GM19043 (cell line): ENCODE measurements around the gene LIAS.
A peak's percentile ranks its signal among the peaks of the same experiment; 100 is the strongest.
"Not testable (repeated sequence)": the region's sequence is repeated elsewhere in the genome, so short reads cannot be mapped to it uniquely, and the experiment has no call there.

Source experiments
- ATAC-seq: cut with Tn5 transposase; IDR thresholded peaks from one replicate; pipeline ENCODE4 v1.9.1; 2021; ENCODE audit warnings: low read depth; ENCODE audit not compliant: unreplicated experiment

Gene LIAS

DNA sequence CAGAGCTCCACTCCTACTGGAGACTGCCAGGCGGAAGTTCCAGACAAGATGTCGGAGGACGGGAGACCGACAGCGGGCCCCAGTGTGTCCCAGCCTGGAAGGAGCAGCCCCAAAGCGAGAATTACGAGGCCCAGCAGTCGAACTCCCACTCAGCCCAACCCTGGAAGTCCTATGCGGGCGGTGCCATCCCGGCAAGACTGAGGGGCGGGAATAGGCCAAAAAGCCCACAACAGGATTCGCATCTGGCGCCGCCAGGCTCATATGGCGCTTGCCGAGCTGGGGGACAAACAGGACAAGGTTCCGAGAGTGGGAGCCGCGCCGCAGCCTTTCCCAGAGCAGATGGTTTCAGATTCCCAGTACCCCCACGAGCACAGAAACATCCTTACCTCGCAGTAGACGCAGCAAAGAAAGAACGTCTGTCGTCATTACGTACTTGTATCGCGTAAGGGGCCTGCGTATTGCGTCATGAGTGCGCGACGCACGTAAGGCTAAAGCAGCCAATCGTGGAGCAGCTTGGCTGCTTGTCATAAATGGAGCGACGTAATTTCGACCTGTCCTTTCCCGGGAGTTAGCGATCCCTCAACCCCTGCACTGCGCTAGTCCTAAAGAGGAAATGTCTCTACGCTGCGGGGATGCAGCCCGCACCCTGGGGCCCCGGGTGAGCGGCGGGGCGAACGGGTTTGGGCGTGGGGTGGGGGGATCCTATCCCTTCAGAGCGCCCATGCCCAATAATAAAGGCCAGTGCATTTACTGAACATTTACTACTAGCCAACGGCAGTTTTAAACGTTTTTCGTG, at the start of gene LIAS, which contains the start of gene RPL9:
LIAS (plus strand) TSS at position 552 of the 796 bp plus-strand sequence; CDS start at position 614, 62 bp downstream.
RPL9 (minus strand) TSS at position 418 of the 796 bp plus-strand sequence. CDS start 483 bp downstream, outside the sequence.
- peak; percentile 77 for ATAC-seq

DNA sequence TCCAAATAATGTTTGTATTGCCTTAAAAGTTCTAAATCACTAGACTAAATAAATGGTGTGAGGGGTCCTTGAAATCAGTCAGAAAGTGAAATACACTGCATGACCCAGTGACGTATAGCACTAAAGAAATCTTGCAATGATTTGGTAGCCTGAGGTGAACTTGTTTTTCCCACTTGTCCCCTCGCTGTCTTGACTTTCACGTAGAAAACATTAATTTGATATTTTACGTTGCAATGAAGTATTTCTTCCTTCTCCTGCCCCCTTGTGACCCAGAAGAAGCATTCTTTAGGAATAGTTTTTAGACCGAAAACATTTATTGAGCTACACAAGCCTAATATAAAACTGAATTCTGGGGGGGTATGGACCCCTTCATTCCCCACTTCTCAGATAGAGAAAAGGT, 48.4 kb upstream of the LIAS start:
- ATAC-seq = no peak

DNA sequence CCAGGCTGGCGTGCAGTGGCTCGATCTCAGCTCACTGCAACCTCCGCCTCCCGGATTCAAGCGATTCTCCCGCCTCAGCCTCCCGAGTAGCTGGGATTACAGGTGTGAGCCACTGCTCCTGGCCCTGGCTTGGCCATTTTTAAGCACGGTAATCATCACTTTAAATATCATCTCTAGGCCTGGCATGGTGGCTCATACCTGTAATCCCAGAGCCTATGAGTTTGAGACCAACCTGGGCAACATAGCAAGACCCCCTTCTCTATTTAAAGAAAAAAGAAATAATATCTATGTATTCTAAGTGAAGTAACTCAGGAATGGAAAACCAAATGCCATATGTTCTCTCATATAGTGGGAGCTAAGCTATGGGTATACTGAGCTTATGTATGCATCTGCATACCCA, 47.3 kb upstream of the LIAS start:
- ATAC-seq = not testable (repeated sequence)

DNA sequence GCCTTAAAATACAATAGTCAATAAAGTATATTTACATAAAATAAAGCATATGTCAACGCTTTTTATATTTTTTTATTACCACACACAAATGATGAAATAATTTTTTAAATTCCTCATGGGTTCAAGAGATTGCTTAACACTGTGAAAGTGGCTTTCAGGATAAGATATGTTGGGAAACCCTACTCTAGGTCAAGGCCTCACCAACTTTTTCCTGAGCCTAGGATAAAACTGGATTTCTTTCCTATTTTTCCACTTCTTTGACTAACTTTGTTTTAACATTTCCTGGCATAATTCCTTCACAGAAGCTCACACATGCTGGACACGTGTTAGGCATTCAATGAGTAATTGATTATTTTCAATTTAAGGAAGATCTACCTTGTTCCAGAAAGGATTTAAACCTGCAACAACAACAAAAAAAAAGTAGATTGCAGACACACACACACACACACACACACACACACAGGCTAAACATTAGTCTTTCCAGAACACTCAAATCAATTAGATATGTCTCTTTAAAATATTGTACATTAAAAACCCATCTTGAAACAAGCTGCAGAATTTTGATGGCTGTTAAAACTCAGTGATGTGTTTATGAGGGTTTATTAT, 43.1 kb upstream of the LIAS start:
- no peak for ATAC-seq

DNA sequence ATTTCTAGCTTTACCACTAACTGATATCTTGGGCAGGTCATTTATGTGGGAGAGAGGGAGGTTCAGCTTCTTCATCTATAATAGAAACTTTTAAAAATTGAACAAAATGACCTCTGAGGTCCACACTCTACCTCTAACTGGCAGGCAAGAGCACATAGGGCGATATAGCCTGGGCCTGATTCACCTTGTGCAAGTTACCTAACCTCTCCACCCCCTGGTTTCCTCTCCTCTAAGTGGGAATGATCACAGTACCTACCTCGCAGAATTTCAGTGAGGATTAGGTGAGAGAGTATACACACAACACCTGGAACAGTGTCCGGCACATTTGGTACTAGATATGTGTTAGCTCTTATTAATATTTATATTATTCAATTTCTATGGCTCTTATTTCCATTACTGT, 36.6 kb upstream of the LIAS start:
- ATAC-seq = no peak

DNA sequence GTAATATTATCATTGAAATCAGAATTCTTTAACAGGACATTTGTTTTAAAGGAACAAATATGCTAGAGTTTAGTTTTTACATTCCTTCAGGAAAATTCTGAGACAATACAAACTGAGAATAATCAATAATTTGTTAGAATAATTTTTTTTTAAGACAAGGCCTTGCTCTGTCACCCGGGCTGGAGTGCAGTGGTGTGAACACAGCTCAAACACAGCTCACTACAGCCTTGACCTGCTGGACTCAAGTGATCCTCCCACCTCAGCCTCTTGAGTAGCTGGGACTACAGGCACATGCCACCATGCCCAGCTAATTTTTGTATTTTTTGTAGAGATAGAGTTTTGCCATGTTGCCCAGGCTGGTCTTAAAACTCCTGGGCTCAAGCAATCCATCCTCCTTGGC, 33.6 kb upstream of the LIAS start:
- ATAC-seq = not testable (repeated sequence)

DNA sequence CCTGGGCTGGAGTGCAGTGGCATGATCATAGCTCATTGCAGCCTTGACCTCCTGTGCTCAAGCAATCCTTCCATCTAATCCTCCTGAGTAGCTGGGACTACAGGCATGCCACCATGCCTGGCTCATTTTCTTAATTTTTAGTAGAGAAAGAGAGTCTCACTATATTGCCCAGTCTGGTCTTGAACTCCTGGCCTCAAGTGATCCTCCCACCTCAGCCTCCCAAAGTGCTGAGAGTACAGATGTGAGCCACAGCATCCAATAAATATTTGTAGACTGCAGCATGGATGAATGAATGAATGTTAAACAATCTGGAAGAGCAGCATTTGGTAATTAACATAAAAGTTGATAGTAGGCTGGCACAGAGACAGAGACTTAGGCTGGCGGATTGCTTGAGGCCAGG, 32.1 kb upstream of the LIAS start:
- ATAC-seq = no peak

DNA sequence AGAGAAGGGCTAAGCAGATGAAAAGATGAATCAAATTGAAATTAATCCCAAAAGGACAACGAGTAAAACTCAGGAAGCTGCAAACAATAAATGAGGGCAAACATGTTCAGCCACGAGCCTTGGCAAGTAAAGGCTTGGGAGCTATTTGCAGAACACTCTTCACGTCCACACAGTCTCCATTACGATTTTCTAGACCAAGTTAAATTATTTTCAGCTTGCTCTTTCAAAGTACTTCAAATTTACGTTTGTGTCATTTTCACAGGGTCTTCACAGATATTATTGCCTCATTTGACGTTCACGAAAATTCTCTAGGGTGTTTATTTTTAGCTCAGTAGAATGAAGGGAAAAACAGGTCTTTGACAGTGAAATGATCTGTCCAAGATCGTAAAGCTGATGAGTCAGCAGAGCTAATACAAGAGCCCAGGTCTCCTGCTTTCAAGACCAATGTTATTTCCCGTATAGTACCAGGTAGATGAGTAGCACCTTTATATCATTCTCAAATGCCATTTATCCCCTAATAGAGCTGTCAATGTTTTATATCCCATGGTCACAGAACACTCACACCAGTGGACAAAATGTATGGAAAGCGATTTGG, 31.2 kb upstream of the LIAS start:
- no peak for ATAC-seq

DNA sequence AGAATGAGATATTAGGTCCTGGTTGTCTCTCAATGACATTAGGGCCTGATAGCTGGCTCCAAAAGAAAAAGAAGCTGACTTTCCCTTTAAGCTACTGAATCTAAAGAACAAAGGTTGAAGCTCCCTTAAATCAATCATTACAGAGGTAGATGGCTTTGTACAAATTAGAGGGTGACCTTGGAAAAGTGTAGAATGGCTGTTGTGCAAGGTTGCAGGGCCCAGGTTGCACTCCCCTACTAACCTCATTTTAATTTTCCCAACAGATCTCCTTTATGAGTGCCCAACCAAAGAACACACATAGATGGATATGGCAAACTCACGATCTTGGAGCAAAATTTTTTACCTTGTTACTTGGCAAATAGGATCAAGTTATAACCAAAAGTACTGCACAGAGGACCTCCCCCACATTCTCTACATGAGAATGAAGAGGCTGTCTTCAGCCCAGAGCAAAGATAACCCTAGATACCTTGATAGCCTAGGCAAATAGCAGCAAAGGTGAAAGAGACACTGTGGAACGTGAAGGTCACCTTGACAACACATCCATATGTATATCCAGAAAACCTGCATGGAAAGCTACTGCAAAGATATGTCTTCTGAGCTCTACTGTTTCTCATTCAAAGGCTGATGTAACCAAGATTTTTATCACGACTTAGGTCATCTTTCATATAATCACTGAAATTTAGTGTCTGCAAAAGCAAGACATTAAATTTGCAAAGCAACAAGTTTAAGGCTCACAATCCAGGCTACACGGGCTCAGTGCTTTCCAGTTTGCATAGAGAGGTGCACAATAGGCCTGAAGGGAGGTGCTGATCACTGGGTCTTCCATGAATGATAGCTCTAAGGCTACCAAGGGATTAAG, 29.2 kb upstream of the LIAS start:
- no peak for ATAC-seq

DNA sequence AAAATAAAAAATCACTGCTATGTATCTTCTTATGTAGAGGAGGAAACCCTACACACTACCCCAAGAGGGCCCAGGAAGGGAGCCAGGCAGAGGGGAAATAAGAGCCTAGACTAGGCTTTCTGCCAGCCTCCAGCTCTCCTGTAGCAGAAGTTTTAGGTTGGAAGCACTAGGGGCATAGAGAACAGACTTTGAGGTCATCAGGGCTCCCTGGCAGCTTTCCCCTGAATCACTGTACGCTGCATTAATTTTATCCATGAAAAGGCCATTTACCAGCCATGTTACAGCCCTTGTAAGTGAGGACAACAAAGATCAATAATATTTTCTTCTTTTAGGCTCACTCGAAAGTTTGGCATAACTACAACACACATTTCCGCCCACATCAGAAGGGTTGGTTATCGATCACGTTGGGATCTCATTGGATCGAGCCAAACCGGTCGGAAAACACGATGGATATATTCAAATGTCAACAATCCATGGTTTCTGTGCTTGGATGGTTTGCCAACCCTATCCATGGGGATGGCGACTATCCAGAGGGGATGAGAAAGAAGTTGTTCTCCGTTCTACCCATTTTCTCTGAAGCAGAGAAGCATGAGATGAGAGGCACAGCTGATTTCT, 24.9 kb upstream of the LIAS start:
- ATAC-seq = no peak

DNA sequence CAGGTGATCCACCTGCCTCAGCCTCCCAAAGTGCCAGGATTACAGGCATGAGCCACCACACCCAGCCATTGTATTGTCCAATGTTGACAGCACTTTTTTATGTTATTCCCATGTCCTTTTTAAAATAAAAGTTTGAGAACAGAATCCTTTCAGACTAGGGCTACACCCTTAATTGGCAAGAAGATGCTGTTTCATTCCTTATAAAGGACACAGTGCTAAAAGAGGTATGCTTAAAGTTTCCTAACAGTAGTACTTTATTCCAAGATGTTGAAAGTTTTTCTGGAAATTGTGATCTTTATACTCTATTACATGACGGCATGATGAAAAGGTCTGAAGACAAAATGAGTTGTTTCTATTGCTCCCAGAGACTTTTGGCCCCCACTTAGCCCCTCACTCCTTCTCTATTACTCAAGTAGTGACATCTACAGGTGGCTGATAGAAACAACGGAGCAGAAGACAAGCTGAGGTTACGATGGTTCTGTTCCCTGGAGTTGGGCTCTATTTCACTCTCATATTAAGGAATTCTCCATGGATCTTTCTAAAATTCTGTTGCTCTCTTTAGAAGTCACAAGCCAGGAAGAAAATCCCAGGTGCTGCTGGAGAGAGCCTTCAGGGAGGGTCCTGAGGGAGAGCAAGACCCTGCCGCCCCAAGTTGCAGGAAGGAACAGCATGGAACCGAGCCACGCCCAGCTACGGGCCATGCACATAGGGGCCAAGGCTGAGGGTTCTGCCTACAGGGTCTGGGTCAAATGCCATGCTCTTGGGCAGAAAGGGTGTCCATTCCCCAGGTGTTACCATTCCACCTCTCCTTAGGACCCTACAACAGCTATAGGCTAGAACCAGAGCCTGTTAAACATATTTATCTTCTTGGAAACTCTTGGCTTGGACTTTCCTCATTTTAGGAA, 22.9 kb upstream of the LIAS start:
- no peak for ATAC-seq

DNA sequence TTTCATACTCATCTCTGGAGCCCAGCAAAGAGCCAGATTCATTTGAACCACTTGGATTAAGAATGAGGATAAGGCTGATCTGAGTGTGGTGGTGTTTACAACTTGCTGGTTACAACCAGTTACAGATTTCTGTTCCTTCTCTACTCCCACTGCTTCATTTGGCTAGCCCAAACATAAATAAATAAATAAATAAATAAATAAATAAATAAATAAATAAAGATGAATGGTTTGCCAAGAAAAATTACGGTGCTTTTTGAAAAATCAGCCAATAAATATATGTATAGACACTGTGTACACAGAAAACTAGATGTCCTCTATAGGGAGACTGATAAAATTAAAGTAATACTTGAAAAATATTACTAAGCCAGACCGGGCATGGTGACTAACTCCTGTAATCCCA, 17.3 kb upstream of the LIAS start:
- no peak for ATAC-seq

DNA sequence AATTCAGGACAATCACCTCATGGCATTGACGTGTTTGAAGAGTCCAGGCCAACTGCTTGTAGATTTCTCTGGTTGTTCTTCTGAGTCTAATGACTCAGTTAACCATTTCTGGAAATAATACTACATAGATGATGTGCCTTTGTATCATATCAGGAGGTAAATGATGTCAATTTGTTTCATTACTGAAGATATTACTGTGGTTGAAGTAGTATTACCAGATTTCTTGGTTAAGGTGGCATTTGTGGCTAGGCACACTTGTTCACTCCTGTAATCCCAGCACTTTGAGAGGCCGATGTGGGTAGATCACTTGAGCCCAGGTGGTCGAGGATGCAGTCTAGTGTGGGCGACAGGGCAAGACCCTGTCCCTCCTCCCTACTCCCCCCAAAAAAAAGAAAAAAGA, 15.9 kb upstream of the LIAS start:
- ATAC-seq = no peak

DNA sequence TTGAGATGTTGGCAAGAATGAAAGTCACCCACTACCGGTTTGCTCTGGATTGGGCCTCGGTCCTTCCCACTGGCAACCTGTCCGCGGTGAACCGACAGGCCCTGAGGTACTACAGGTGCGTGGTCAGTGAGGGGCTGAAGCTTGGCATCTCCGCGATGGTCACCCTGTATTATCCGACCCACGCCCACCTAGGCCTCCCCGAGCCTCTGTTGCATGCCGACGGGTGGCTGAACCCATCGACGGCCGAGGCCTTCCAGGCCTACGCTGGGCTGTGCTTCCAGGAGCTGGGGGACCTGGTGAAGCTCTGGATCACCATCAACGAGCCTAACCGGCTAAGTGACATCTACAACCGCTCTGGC, 12.4 kb upstream of the LIAS start:
- ATAC-seq = no peak

DNA sequence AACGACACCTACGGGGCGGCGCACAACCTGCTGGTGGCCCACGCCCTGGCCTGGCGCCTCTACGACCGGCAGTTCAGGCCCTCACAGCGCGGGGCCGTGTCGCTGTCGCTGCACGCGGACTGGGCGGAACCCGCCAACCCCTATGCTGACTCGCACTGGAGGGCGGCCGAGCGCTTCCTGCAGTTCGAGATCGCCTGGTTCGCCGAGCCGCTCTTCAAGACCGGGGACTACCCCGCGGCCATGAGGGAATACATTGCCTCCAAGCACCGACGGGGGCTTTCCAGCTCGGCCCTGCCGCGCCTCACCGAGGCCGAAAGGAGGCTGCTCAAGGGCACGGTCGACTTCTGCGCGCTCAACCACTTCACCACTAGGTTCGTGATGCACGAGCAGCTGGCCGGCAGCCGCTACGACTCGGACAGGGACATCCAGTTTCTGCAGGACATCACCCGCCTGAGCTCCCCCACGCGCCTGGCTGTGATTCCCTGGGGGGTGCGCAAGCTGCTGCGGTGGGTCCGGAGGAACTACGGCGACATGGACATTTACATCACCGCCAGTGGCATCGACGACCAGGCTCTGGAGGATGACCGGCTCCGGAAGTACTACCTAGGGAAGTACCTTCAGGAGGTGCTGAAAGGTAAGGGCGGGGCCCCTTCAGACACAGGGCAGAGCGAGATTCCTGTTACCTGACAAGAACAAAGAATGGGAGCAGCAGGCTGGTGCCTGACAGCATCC, 11.8 kb upstream of the LIAS start:
- ATAC-seq = peak; percentile 83

DNA sequence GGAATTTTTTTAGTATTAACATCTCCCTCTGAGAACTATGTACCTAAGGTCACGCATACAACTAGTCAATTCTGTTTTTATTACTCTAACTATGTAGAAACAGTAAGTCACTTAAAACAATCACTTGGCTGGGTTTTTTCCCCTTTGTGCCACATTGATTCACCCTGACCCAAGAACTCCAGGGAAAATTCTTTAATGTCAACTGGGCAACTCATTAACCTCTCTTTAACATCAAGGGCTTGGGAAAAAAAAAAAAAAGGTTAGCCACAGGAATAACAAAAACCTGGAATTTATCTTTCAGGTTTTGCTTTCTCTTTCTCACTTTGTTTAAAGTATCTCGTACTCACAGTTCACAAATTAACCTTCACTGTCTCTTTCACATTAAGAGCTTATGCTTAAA, 8.2 kb upstream of the LIAS start:
- no peak for ATAC-seq

DNA sequence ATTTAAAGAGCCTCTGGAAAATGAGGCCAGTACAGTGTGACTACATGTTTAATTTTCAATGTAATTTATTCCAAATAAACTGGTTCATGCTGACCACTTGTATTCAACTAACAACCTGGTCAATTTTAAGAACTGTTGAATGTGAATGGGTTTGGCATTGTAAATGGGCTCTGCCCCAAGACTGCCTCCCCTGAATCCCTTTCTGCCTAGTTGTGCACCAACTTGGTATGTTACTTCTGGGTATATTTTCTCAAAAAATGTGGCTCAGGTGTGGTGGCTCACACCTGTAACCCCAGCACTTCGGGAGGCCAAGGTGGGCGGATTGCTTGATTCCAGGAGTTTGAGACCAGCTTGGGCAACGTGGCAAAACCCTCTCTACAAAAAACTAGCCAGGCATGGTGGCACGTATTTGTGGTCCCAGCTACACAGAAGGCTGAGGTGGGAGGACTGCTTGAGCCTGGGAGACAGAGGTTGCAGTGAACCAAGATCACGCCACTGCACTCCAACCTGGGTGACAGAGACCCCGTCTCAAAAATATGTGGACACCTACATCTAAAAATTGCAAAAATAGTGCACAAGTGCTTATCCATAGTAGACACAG, 7.3 kb upstream of the LIAS start:
- ATAC-seq = no peak

DNA sequence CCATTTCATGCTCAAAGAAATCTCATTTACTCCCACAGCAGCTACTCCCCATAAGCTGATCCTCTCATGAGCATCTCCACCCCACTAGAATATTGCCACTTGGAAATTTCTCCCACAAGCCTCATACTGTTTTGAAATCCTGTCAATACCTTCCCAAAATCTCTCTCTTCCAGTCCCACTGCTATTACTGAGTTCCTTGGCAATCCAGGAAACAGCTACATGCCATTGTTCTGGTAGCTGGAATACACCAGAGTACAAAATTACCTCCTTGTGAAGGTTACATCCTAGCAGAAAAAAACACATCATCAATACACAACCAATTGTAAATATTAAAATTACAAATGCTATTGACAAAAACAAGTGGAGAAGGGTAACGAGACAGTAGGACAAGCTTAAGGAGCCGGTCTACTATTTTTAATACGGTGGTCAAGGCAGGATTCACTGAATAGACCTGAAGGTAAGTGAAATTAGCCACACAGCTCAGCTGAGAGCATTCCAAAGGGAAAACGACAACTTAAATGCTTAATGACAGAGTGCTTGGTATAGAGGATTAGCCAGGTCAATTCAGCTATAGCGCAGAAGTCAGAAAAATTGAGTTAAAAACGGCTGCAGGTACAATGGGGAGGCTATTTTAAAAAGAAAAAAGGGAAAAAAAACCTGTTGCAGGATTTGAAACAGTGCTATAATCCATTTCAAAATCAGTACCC, 6.5 kb upstream of the LIAS start:
- no peak for ATAC-seq
